DMS 273 treated with DMSO at 0.1 percent for 48 hours (cell line): ENCODE results near the gene LPP.
"Not testable (repeated sequence)": the region's sequence is repeated elsewhere in the genome, so short reads cannot be mapped to it uniquely, and the experiment has no call there.

Source experiments
- DNase-seq: peaks from one replicate; lab custom pipeline; 2025; lab: John Stamatoyannopoulos, UW

The LPP gene

GRCh38 chr3:188401244-188401993 lies 247.5 kb downstream of the LPP start:
- no peak for DNase-seq

- no peak for DNase-seq
Observed at GRCh38 chr3:188402229-188402628, 248.3 kb downstream of the LPP start.

- no peak for DNase-seq
Observed at GRCh38 chr3:188403404-188403803, 249.4 kb downstream of the LPP start.

- DNase-seq: no peak
Observed at GRCh38 chr3:188404124-188404523, 250.2 kb downstream of the LPP start.

- DNase-seq: no peak
Observed at GRCh38 chr3:188404701-188405100, 250.7 kb downstream of the LPP start.

- DNase-seq: no peak
Observed at GRCh38 chr3:188407158-188407880, 253.4 kb downstream of the LPP start.

- no peak for DNase-seq
Observed at GRCh38 chr3:188408831-188409230, 254.9 kb downstream of the LPP start.

- no peak for DNase-seq
Observed at GRCh38 chr3:188411750-188412149, 257.8 kb downstream of the LPP start.

GRCh38 chr3:188415196-188415595 lies 261.2 kb downstream of the LPP start:
- DNase-seq: no peak

- DNase-seq: no peak
Observed at GRCh38 chr3:188416041-188416440, 262.1 kb downstream of the LPP start.

GRCh38 chr3:188417271-188417696 lies 263.3 kb downstream of the LPP start:
- DNase-seq: no peak

GRCh38 chr3:188417766-188418165 lies 263.8 kb downstream of the LPP start:
- no peak for DNase-seq

GRCh38 chr3:188421151-188421821 lies 267.3 kb downstream of the LPP start:
- DNase-seq: no peak

- DNase-seq: no peak
Observed at GRCh38 chr3:188421836-188422540, 268.0 kb downstream of the LPP start.

- not testable (repeated sequence) for DNase-seq
Observed at GRCh38 chr3:188427981-188428380, 274.0 kb downstream of the LPP start.

- DNase-seq: no peak
Observed at GRCh38 chr3:188431040-188431439, 277.1 kb downstream of the LPP start.

GRCh38 chr3:188431553-188431952 lies 277.6 kb downstream of the LPP start:
- DNase-seq: no peak

- DNase-seq: no peak
Observed at GRCh38 chr3:188432802-188433520, 279.0 kb downstream of the LPP start.

- DNase-seq: no peak
Observed at GRCh38 chr3:188433521-188434150, 279.7 kb downstream of the LPP start.

- no peak for DNase-seq
Observed at GRCh38 chr3:188434594-188434993, 280.6 kb downstream of the LPP start.

- no peak for DNase-seq
Observed at GRCh38 chr3:188435266-188435665, 281.3 kb downstream of the LPP start.
